K562 (cell line): ENCODE results near the gene TAF3. TPM values are rescaled to one million over a fixed set of nuclear protein-coding genes. Genes with fewer than 3 reads are reported as not detected.

Experiments used
- ATAC-seq: fragments of 200-7000 bp; cut with Tn5 transposase; 3 replicates; pipeline ENCODE4 v1.9.1; 2020; ENCODE audit warnings: moderate library complexity
- BruUV-seq: library from RNA; stranded (reverse); fragments of 400-500 nt; replicated peaks from 2 replicates; lab custom pipeline; 2021; lab: Mats Ljungman, UMichigan
- CTCF ChIA-PET: fragments of 300-600 bp; formaldehyde crosslinking; extraction: SDS; loops from one replicate; lab custom pipeline; 2021; ENCODE audit warnings: low intra/inter-chr PET ratio; lab: Yijun Ruan, JAX
- POLR2A ChIA-PET: fragments of 300-600, 350-650 bp; sonication (Branson Sonifier 250); formaldehyde crosslinking; extraction: SDS; loops from one replicate; lab custom pipeline; 2021; ENCODE audit warnings: antibody characterized with exemption, inconsistent platforms; lab: Yijun Ruan, JAX
- DNase-seq, 4 experiments: peaks; one replicate each; pipeline versions ENCODE4 v3.0.0 to v3.0.0-alpha.2; 2011 to 2018; ENCODE audit warnings: low spot score in 3 of 4, mixed read lengths in 3 of 4; ENCODE audit errors: extremely low read depth in 1 of 4
- FAIRE-seq: peaks from 2 replicates; lab custom pipeline; 2011; peaks lifted over from hg19 to GRCh38; lab: Jason Lieb, UNC
- H2AFZ ChIP-seq: 2 replicates; pipeline ENCODE4 v1.6.0; 2011; ENCODE audit warnings: low read depth, low read length, control low read depth, inconsistent platforms
- H3K27ac ChIP-seq: fragments of 200-600 bp; 3 replicates; pipeline ENCODE4 v1.8.0; 2011; ENCODE audit warnings: low read depth, mild to moderate bottlenecking, control low read depth, inconsistent platforms, low read length, moderate library complexity, mixed read lengths; ENCODE audit errors: extremely low read depth
- H3K27me3 ChIP-seq, 2 experiments: fragments of 300-600 bp in 1 of 2; 2 replicates in 1 of 2; 3 replicates in 1 of 2; pipeline versions ENCODE4 v1.6.0 to v1.8.0; 2011; ENCODE audit warnings: inconsistent platforms in 2 of 2, low read length in 2 of 2, mild to moderate bottlenecking in 1 of 2, mixed read lengths in 1 of 2, moderate library complexity in 1 of 2; ENCODE audit not compliant: control insufficient read depth in 2 of 2, insufficient read depth in 2 of 2
- H3K36me3 ChIP-seq: fragments of 300-600 bp; 3 replicates; pipeline ENCODE4 v1.8.0; 2011; ENCODE audit warnings: mild to moderate bottlenecking, low read length, inconsistent platforms; ENCODE audit not compliant: control insufficient read depth, insufficient read depth
- H3K4me1 ChIP-seq, 2 experiments: fragments of 200-600 bp in 1 of 2; replicated peaks in 1 of 2; 2 replicates in 1 of 2; 3 replicates in 1 of 2; pipeline versions ENCODE4 v1.5.1 to v1.8.0; 2011; ENCODE audit warnings: inconsistent platforms in 2 of 2, low read length in 2 of 2, mild to moderate bottlenecking in 1 of 2, mixed read lengths in 1 of 2, moderate library complexity in 1 of 2; ENCODE audit not compliant: control insufficient read depth in 2 of 2, insufficient read depth in 2 of 2
- H3K4me2 ChIP-seq: 2 replicates; pipeline ENCODE4 v1.6.1; 2011; ENCODE audit warnings: low read length, control low read depth, inconsistent platforms, mixed read lengths; ENCODE audit not compliant: insufficient read depth
- H3K4me3 ChIP-seq: fragments of 200-600 bp; sonication (generic), shearing (Covaris generic); 2 replicates; pipeline ENCODE4 v1.5.1; 2016; ENCODE audit warnings: control low read depth, inconsistent platforms
- H3K79me2 ChIP-seq: fragments of 200-600 bp; 3 replicates; pipeline ENCODE4 v1.8.0; 2011; ENCODE audit warnings: low read length, inconsistent platforms; ENCODE audit not compliant: control insufficient read depth, insufficient read depth
- H3K9ac ChIP-seq, 2 experiments: 2 replicates each; pipeline versions ENCODE4 v1.6.0 to v1.6.1; 2011; ENCODE audit warnings: low read depth in 2 of 2, low read length in 2 of 2, control low read depth in 1 of 2, inconsistent platforms in 1 of 2, mild to moderate bottlenecking in 1 of 2, mixed read lengths in 1 of 2; ENCODE audit not compliant: insufficient read depth in 1 of 2
- H3K9me1 ChIP-seq: one replicate; pipeline ENCODE4 v1.6.0; 2011; ENCODE audit warnings: inconsistent platforms, mild to moderate bottlenecking, low read length, moderate library complexity; ENCODE audit not compliant: control insufficient read depth, insufficient read depth
- H3K9me3 ChIP-seq: replicated peaks from 2 replicates; pipeline ENCODE4 v1.5.1; 2011; ENCODE audit warnings: low read depth, low read length, inconsistent platforms; ENCODE audit not compliant: control insufficient read depth, insufficient read depth
- H4K20me1 ChIP-seq: replicated peaks from 2 replicates; pipeline ENCODE4 v1.6.1; 2011; ENCODE audit warnings: low read length, inconsistent platforms, mixed read lengths; ENCODE audit not compliant: control insufficient read depth, insufficient read depth
- BRCA1 ChIP-seq, 2 experiments: fragments of 450-650 bp in 1 of 2; sonication (generic) in 1 of 2; formaldehyde crosslinking in 1 of 2; IDR thresholded peaks; 2 replicates each; pipeline versions ENCODE4 v1.5.0 to v1.6.1; 2017 to 2020; ENCODE audit warnings: mild to moderate bottlenecking in 1 of 2, missing genetic modification reagents in 1 of 2
- GTF2E2 ChIP-seq: fragments of 200-800 bp; sonication (Bioruptor generic); IDR thresholded peaks from 2 replicates; pipeline ENCODE4 v1.6.1; 2016; ENCODE audit warnings: missing genetic modification characterization, missing compliant biosample characterization
- PCBP1 ChIP-seq: fragments of 200-400 bp; formaldehyde crosslinking; IDR thresholded peaks from 2 replicates; pipeline ENCODE4 v1.6.1; 2018; ENCODE audit warnings: mild to moderate bottlenecking, low read depth, low read length; ENCODE audit not compliant: poor library complexity, severe bottlenecking
- PHF20 ChIP-seq: fragments of 450-650 bp; IDR thresholded peaks from 2 replicates; pipeline ENCODE4 v1.6.1; 2018; ENCODE audit not compliant: partially characterized antibody
- SAP30 ChIP-seq: fragments of 200-600 bp; sonication (generic); IDR thresholded peaks from 2 replicates; pipeline ENCODE4 v1.6.1; 2012; ENCODE audit warnings: borderline replicate concordance, low read depth, mild to moderate bottlenecking, moderate library complexity, low read length, control low read depth, inconsistent platforms; ENCODE audit not compliant: insufficient read depth, poor library complexity, severe bottlenecking
- SIN3A ChIP-seq, 2 experiments: fragments of 150-350 bp in 1 of 2; IDR thresholded peaks; 2 replicates each; pipeline ENCODE4 v1.6.1; 2011 to 2016; ENCODE audit warnings: borderline replicate concordance in 2 of 2, low read depth in 2 of 2, low read length in 2 of 2, mild to moderate bottlenecking in 2 of 2, moderate library complexity in 2 of 2; ENCODE audit not compliant: control insufficient read depth in 1 of 2
- SIN3B ChIP-seq: fragments of 450-650 bp; IDR thresholded peaks from 2 replicates; pipeline ENCODE4 v1.6.1; 2017; ENCODE audit warnings: low read depth, mild to moderate bottlenecking, moderate library complexity
- SPI1 ChIP-seq: IDR thresholded peaks from 2 replicates; pipeline ENCODE4 v1.6.1; 2011; ENCODE audit warnings: low read depth, low read length, control low read depth, borderline replicate concordance
- SREBF1 ChIP-seq: fragments of 150-350 bp; IDR thresholded peaks from 2 replicates; pipeline ENCODE4 v1.6.1; 2014; ENCODE audit warnings: antibody characterized with exemption, low read depth, low read length, borderline replicate concordance
- ZBTB7A ChIP-seq: IDR thresholded peaks from 2 replicates; pipeline ENCODE4 v1.6.1; 2011; ENCODE audit warnings: low read depth, mild to moderate bottlenecking, low read length, moderate library complexity, borderline replicate concordance; ENCODE audit not compliant: control insufficient read depth
- ZNF354B ChIP-seq: fragments of 250-450 bp; sonication (Bioruptor Pico); IDR thresholded peaks from 2 replicates; pipeline ENCODE4 v1.4.0; 2020
- WGBS: fragments of 100-300 bp; shearing (Covaris generic); methylation state at CpG from one replicate; pipeline ENCODE4 v1.1.6; 2016; ENCODE audit warnings: low coverage, mixed read lengths; ENCODE audit not compliant: insufficient coverage; ENCODE audit errors: missing lambda C conversion rate; 5-methylcytosine and 5-hydroxymethylcytosine counted together
- in situ Hi-C: fragments of 300-500 bp; cut with MboI; formaldehyde crosslinking; loops from 4 replicates; pipeline ENCODE4 v1.15.0; 2018; ENCODE audit warnings: inconsistent platforms, mixed read lengths
- intact Hi-C: fragments of 100-400 bp; cut with micrococcal nuclease; formaldehyde crosslinking; loops from 2 replicates; pipeline ENCODE4 v1.14.2; 2022
- polyA plus RNA-seq, 8 experiments: library from polyadenylated mRNA; depleted of rRNA in 4 of 8; stranded (reverse) in 5 of 8; unstranded in 3 of 8; fragments of >200 nt; fragmentation: Nextera tagmentation in 2 of 8; fragmentation: Illumina TruSeq in 1 of 8; extraction: Ambion mirVana in 2 of 8; extraction: Trizol in 1 of 8; gene quantifications; 2 replicates each; pipeline versions ENCODE4 v1.2.1 to v1.2.3, GENCODE V29; 2011 to 2014; ENCODE audit warnings: inconsistent platforms in 1 of 8, missing spikeins in 1 of 8
- total RNA-seq, 7 experiments: library from RNA; depleted of rRNA in 6 of 7; stranded (reverse); fragments of >200 nt in 6 of 7; fragmentation: Illumina TruSeq in 2 of 7; extraction: Trizol in 2 of 7; gene quantifications; 2 replicates each; pipeline versions ENCODE4 v1.2.1 to v1.2.3, GENCODE V29; 2011 to 2021; ENCODE audit warnings: low replicate concordance in 1 of 7

The TAF3 gene
- total and polyA plus RNA-seq, 9 of the 15 experiments (the other 6 are each of a cell fraction or from before 2014, with no cell fraction given), result 1.5 to 9.9 (median 4.1) TPM

GRCh38 chr10:7786430-7786829 lies 31.9 kb upstream of the TAF3 start:
- H3K4me1 ChIP-seq, result peaks cover 4 to 12% of the 10 kb centered on the region in 2 experiments; a peak in 4 of 5 replicates
- H3K27ac ChIP-seq, result no peak overlapping the region
- 41% methylated on average over 3 of the region's 3 CpGs for WGBS
- peaks cover 86% of the 10 kb centered on the region for H3K79me2 ChIP-seq
- H3K9ac ChIP-seq, result peak overlapping the region in 1 of 2 experiments; percentile 94; a peak in 2 of 4 replicates
- H2AFZ ChIP-seq, result no peak overlapping the region
- no peaks in the 10 kb centered on the region for H3K9me3 ChIP-seq
- in situ Hi-C loops (no loop called here), intact Hi-C loops (no loop called here)
- no peaks in the 10 kb centered on the region for H3K9me1 ChIP-seq
- peaks cover 26% of the 10 kb centered on the region for H3K36me3 ChIP-seq
- peaks cover 10% of the 10 kb centered on the region; the same call in 1 of the 2 replicates for H4K20me1 ChIP-seq
- peak overlapping the region; percentile 94 for H3K4me2 ChIP-seq
- DNase-seq (no peak), ATAC-seq (no peak), FAIRE-seq (no peak)
- peak overlapping the region; percentile 92 for H3K4me3 ChIP-seq
- POLR2A ChIA-PET, result no interaction called here
- no peaks in the 10 kb centered on the region for H3K27me3 ChIP-seq
- CTCF ChIA-PET, result no interaction called here
- BruUV-seq, result no TSS peak
- TF ChIP-seq ZNF354B (CRISPR knock-in tag) (no peak), SPI1 (peak; percentile 68)

GRCh38 chr10:7787150-7787856 lies 31.0 kb upstream of the TAF3 start:
- Histone ChIP-seq H3K9ac (peak overlapping the region; percentile 94 to 100), H3K9me1 (no peaks in the 10 kb centered on the region), H2AFZ (peak overlapping the region; percentile 86), H3K4me3 (peak overlapping the region; percentile 92), H4K20me1 (peaks cover 13% of the 10 kb centered on the region; the same call in 1 of the 2 replicates), H3K27me3 (no peaks in the 10 kb centered on the region), H3K79me2 (peaks cover 93% of the 10 kb centered on the region), H3K27ac (peak overlapping the region; percentile 58), H3K9me3 (no peaks in the 10 kb centered on the region), H3K4me1 (peaks cover 4 to 12% of the 10 kb centered on the region in 2 experiments; a peak in 4 of 5 replicates), H3K4me2 (peak overlapping the region; percentile 94), H3K36me3 (peaks cover 32% of the 10 kb centered on the region)
- intact Hi-C loops, result no loop called here
- TF ChIP-seq ZBTB7A (peak; percentile 24; the same call in 1 of the 2 replicates), SIN3B (0 out of 2 replicates have a peak, but pooled peaks have one; percentile 20), SREBF1 (no peak), PHF20 (peak; percentile 10), PCBP1 (peak; percentile 27), GTF2E2 (tag) (peak; percentile 32; the same call in 1 of the 2 replicates), BRCA1 (IDR thresholded peaks at IDR 0.05) (no peak), BRCA1 (CRISPR knock-in tag; IDR thresholded peaks at IDR 0.05) (no peak), SIN3A (IDR thresholded peaks at IDR 0.05; ENCODE audit: borderline replicate concordance in 2 of 2, control insufficient read depth in 1 of 2, low read depth in 2 of 2, low read length in 2 of 2) (peak in 1 of 2 experiments; percentile 11; a peak in 1 of 4 replicates), SAP30 (peak; percentile 40)
- ATAC-seq (peak; percentile 14), DNase-seq (peak in 1 of 4 experiments; percentile 25), FAIRE-seq (no peak)
- in situ Hi-C loops, result no loop called here
- TSS peak; percentile 80 for BruUV-seq
- CTCF ChIA-PET, result no interaction called here
- POLR2A ChIA-PET, result interaction anchor here (0.6 to 3.1 kb wide), 5 partner anchors 10 to 654 kb away, joined by 3 to 12 read pairs (median 4); partner anchors contain the start of gene TAF3
- 0% methylated on average over 13 of the region's 26 CpGs for WGBS
